Smooth muscle cell (in vitro differentiated cells): Measurements from ENCODE around the gene PITPNC1. TPM values are rescaled to one million over a fixed set of nuclear protein-coding genes. Genes with fewer than 3 reads are reported as not detected.
"Not testable (repeated sequence)": the region's sequence is repeated elsewhere in the genome, so short reads cannot be mapped to it uniquely, and the experiment has no call there.

Experiments used
- DNase-seq: peaks from one replicate; lab custom pipeline; 2025; ENCODE audit not compliant: unreplicated experiment; lab: John Stamatoyannopoulos, UW
- H2AFZ ChIP-seq: fragments of 200-600 bp; sonication (generic); 2 replicates; pipeline ENCODE4 v1.6.0; 2016; ENCODE audit warnings: antibody characterized with exemption, low read depth, mild to moderate bottlenecking
- H3F3A ChIP-seq: fragments of 200-600 bp; sonication (generic); 2 replicates; pipeline ENCODE4 v1.6.0; 2017; ENCODE audit warnings: antibody characterized with exemption, low read depth
- H3K27ac ChIP-seq: fragments of 200-600 bp; sonication (generic); 2 replicates; pipeline ENCODE4 v1.5.1; 2016; ENCODE audit warnings: low read depth, mild to moderate bottlenecking
- H3K27me3 ChIP-seq: fragments of 200-600 bp; sonication (generic); 2 replicates; pipeline ENCODE4 v1.6.1; 2016; ENCODE audit warnings: low read depth, mild to moderate bottlenecking
- H3K36me3 ChIP-seq: fragments of 200-600 bp; sonication (generic); 2 replicates; pipeline ENCODE4 v1.5.1; 2016; ENCODE audit warnings: low read depth
- H3K4me1 ChIP-seq: fragments of 200-600 bp; sonication (generic); 2 replicates; pipeline ENCODE4 v1.5.1; 2016; ENCODE audit warnings: low read depth
- H3K4me2 ChIP-seq: fragments of 200-600 bp; sonication (generic); 2 replicates; pipeline ENCODE4 v1.6.0; 2016; ENCODE audit warnings: mild to moderate bottlenecking
- H3K4me3 ChIP-seq: fragments of 200-600 bp; sonication (generic); 2 replicates; pipeline ENCODE4 v1.5.1; 2016; ENCODE audit warnings: mild to moderate bottlenecking
- H3K79me2 ChIP-seq: fragments of 200-600 bp; sonication (generic); 2 replicates; pipeline ENCODE4 v1.6.0; 2016; ENCODE audit warnings: low read depth, mild to moderate bottlenecking
- H3K9ac ChIP-seq: fragments of 200-600 bp; sonication (generic); 2 replicates; pipeline ENCODE4 v1.6.0; 2016; ENCODE audit warnings: low read depth
- H3K9me3 ChIP-seq: fragments of 200-600 bp; sonication (generic); replicated peaks from 2 replicates; pipeline ENCODE4 v1.5.1; 2016; ENCODE audit warnings: low read depth
- H4K20me1 ChIP-seq: fragments of 200-600 bp; sonication (generic); 2 replicates; pipeline ENCODE4 v1.6.0; 2016; ENCODE audit warnings: low read depth
- CTCF ChIP-seq: fragments of 200-600 bp; sonication (generic); IDR thresholded peaks from 2 replicates; pipeline ENCODE4 v1.5.1; 2017; ENCODE audit warnings: borderline replicate concordance, mild to moderate bottlenecking, antibody characterized with exemption; ENCODE audit not compliant: insufficient read depth, poor library complexity, severe bottlenecking
- WGBS: methylation state at CpG from one replicate; pipeline ENCODE4 v1.1.7; 2016; ENCODE audit warnings: low lambda C conversion rate; 5-methylcytosine and 5-hydroxymethylcytosine counted together
- polyA plus RNA-seq: library from polyadenylated mRNA; unstranded; fragments of >200 nt; fragmentation: Nextera tagmentation; extraction: Ambion mirVana; gene quantifications from 2 replicates; pipeline ENCODE4 v1.2.1, GENCODE V29; 2016
- total RNA-seq: library from RNA; depleted of rRNA; stranded (reverse); fragments of >200 nt; gene quantifications from 2 replicates; pipeline ENCODE4 v1.2.3, GENCODE V29; 2014

Gene PITPNC1
- total and polyA plus RNA-seq, 2 experiments from 2014 or later, result 9.6 to 12.5 TPM

GRCh38 chr17:67401598-67402504 lies 24.8 kb downstream of the PITPNC1 start:
- Histone ChIP-seq H3F3A (no peaks in the 10 kb centered on the region), H3K36me3 (no peaks in the 10 kb centered on the region), H3K4me3 (no peak overlapping the region), H3K27me3 (no peaks in the 10 kb centered on the region), H3K9me3 (no peaks in the 10 kb centered on the region), H2AFZ (no peak overlapping the region), H3K4me2 (no peak overlapping the region), H4K20me1 (peaks cover 4% of the 10 kb centered on the region), H3K27ac (no peak overlapping the region), H3K79me2 (peaks cover 40% of the 10 kb centered on the region), H3K4me1 (no peaks in the 10 kb centered on the region), H3K9ac (no peak overlapping the region)
- TF ChIP-seq CTCF, result no peak
- 96% methylated on average over 16 of the region's 16 CpGs for WGBS
- no peak for DNase-seq

DNA sequence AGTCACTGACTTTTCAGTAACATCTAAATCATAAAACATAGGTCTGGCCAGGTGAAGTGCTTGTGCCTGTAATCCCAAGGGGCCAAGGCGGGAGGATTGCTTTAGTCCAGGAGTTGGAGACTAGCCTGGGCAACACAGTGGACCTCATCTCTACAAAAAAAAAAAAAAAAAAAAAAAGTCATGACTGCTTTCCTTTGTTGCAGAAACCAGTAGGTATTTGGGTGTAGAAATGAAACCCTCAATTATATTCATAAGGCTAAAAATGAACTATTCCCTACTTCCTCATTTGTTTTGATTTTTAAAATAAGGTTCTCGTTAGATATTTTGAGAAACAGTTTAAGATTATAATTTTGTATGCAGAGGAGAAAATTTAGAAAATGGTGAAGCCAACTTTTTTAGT lies 26.0 kb downstream of the PITPNC1 start:
- Histone ChIP-seq H3K4me2 (no peak overlapping the region), H3K36me3 (no peaks in the 10 kb centered on the region), H3K27ac (no peak overlapping the region), H3K79me2 (peaks cover 43% of the 10 kb centered on the region), H3K9me3 (no peaks in the 10 kb centered on the region), H2AFZ (no peak overlapping the region), H3K27me3 (no peaks in the 10 kb centered on the region), H3K9ac (no peak overlapping the region), H4K20me1 (peaks cover 4% of the 10 kb centered on the region), H3F3A (no peaks in the 10 kb centered on the region), H3K4me1 (no peaks in the 10 kb centered on the region), H3K4me3 (no peak overlapping the region)
- TF ChIP-seq CTCF, result no peak
- 98% methylated on average over 2 of the region's 2 CpGs for WGBS
- DNase-seq, result no peak

- Histone ChIP-seq H2AFZ (no peak overlapping the region), H3K4me2 (no peak overlapping the region), H3K27ac (no peak overlapping the region), H3F3A (no peaks in the 10 kb centered on the region), H3K79me2 (peaks cover 46% of the 10 kb centered on the region), H3K4me3 (no peak overlapping the region), H3K27me3 (no peaks in the 10 kb centered on the region), H3K9me3 (no peaks in the 10 kb centered on the region), H3K9ac (no peak overlapping the region), H4K20me1 (peaks cover 4% of the 10 kb centered on the region), H3K4me1 (no peaks in the 10 kb centered on the region), H3K36me3 (no peaks in the 10 kb centered on the region)
- no peak for TF ChIP-seq CTCF
- WGBS, result 80% methylated on average over 6 of the region's 6 CpGs
- DNase-seq, result no peak
Observed at GRCh38 chr17:67403483-67403882, 26.4 kb downstream of the PITPNC1 start.

- not testable (repeated sequence) for H3F3A ChIP-seq, H3K27ac ChIP-seq, H4K20me1 ChIP-seq, H3K9me3 ChIP-seq, H3K4me3 ChIP-seq, H3K4me2 ChIP-seq, H3K4me1 ChIP-seq, H3K36me3 ChIP-seq, H2AFZ ChIP-seq, DNase-seq, H3K9ac ChIP-seq, H3K27me3 ChIP-seq
- H3K79me2 ChIP-seq, result peaks cover 26% of the 10 kb centered on the region
- 81% methylated on average over 3 of the region's 3 CpGs for WGBS
Observed at GRCh38 chr17:67408455-67408830, 31.4 kb downstream of the PITPNC1 start.
